ENCODE results near the gene ZWILCH. TPM values are rescaled to one million over a fixed set of nuclear protein-coding genes. Genes with fewer than 3 reads are reported as not detected.

The ZWILCH gene
- total and polyA plus RNA-seq, 9 of the 15 experiments (the other 6 are each of a cell fraction or from before 2014, with no cell fraction given), result 32.8 to 94.2 (median 52.1) TPM

DNA sequence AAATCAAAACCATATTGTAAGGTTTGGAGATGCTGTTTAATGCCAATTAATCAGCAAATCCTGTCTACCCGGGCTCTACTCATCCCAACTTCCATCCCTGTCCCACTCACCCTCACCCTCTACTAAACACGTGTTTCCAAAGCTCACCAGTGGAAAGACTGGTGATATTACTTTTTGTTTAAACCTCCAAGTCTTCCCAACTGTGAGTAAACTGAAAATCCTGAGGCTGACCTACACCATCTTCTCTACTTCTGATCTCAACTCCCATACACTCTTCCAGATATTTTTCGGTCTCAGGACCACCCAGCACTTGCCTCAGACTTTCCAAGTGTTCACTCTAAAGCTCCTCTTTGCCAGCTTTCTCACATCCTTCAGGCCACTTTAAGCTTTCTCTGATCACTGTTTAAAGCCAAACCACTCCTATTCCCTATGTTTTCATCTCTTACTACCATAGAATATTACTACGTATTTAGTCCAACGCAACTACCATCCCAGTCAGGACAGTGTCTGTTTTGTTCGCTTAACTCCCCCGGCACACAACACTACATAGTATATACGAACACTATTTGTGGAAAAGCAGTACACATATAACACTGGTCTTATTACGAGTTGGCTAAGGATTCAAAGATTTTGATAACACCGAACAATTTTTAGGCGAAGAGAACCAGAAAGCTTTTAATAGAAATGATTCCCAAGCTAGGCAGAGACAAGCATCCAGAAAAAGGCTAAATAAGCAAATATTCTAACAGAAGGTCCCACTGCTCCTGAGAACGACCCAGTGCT lies 1.2 kb upstream of the ZWILCH start (continued):
- TF ChIP-seq, protein P1, sequence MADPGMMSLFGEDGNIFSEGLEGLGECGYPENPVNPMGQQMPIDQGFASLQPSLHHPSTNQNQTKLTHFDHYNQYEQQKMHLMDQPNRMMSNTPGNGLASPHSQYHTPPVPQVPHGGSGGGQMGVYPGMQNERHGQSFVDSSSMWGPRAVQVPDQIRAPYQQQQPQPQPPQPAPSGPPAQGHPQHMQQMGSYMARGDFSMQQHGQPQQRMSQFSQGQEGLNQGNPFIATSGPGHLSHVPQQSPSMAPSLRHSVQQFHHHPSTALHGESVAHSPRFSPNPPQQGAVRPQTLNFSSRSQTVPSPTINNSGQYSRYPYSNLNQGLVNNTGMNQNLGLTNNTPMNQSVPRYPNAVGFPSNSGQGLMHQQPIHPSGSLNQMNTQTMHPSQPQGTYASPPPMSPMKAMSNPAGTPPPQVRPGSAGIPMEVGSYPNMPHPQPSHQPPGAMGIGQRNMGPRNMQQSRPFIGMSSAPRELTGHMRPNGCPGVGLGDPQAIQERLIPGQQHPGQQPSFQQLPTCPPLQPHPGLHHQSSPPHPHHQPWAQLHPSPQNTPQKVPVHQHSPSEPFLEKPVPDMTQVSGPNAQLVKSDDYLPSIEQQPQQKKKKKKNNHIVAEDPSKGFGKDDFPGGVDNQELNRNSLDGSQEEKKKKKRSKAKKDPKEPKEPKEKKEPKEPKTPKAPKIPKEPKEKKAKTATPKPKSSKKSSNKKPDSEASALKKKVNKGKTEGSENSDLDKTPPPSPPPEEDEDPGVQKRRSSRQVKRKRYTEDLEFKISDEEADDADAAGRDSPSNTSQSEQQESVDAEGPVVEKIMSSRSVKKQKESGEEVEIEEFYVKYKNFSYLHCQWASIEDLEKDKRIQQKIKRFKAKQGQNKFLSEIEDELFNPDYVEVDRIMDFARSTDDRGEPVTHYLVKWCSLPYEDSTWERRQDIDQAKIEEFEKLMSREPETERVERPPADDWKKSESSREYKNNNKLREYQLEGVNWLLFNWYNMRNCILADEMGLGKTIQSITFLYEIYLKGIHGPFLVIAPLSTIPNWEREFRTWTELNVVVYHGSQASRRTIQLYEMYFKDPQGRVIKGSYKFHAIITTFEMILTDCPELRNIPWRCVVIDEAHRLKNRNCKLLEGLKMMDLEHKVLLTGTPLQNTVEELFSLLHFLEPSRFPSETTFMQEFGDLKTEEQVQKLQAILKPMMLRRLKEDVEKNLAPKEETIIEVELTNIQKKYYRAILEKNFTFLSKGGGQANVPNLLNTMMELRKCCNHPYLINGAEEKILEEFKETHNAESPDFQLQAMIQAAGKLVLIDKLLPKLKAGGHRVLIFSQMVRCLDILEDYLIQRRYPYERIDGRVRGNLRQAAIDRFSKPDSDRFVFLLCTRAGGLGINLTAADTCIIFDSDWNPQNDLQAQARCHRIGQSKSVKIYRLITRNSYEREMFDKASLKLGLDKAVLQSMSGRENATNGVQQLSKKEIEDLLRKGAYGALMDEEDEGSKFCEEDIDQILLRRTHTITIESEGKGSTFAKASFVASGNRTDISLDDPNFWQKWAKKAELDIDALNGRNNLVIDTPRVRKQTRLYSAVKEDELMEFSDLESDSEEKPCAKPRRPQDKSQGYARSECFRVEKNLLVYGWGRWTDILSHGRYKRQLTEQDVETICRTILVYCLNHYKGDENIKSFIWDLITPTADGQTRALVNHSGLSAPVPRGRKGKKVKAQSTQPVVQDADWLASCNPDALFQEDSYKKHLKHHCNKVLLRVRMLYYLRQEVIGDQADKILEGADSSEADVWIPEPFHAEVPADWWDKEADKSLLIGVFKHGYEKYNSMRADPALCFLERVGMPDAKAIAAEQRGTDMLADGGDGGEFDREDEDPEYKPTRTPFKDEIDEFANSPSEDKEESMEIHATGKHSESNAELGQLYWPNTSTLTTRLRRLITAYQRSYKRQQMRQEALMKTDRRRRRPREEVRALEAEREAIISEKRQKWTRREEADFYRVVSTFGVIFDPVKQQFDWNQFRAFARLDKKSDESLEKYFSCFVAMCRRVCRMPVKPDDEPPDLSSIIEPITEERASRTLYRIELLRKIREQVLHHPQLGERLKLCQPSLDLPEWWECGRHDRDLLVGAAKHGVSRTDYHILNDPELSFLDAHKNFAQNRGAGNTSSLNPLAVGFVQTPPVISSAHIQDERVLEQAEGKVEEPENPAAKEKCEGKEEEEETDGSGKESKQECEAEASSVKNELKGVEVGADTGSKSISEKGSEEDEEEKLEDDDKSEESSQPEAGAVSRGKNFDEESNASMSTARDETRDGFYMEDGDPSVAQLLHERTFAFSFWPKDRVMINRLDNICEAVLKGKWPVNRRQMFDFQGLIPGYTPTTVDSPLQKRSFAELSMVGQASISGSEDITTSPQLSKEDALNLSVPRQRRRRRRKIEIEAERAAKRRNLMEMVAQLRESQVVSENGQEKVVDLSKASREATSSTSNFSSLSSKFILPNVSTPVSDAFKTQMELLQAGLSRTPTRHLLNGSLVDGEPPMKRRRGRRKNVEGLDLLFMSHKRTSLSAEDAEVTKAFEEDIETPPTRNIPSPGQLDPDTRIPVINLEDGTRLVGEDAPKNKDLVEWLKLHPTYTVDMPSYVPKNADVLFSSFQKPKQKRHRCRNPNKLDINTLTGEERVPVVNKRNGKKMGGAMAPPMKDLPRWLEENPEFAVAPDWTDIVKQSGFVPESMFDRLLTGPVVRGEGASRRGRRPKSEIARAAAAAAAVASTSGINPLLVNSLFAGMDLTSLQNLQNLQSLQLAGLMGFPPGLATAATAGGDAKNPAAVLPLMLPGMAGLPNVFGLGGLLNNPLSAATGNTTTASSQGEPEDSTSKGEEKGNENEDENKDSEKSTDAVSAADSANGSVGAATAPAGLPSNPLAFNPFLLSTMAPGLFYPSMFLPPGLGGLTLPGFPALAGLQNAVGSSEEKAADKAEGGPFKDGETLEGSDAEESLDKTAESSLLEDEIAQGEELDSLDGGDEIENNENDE (IDR thresholded peaks at IDR 0.05; ENCODE audit: low read depth, low read length), result no peak
- no peak for TF ChIP-seq NR1H2 (CRISPR knock-in tag; IDR thresholded peaks at IDR 0.05)
- TF ChIP-seq SRSF1 (IDR thresholded peaks at IDR 0.05; ENCODE audit: low read depth, low read length), result no peak
- no peak for TF ChIP-seq FOXK2 (conservative IDR thresholded peaks at IDR 0.05 in 1 of 2, IDR thresholded peaks at IDR 0.05 in 1 of 2; ENCODE audit: low read depth in 2 of 2)
- TF ChIP-seq LARP7 (IDR thresholded peaks at IDR 0.05), result peak; percentile 68; the same call in 1 of the 2 replicates
- TF ChIP-seq ETV5 (CRISPR knock-in tag; IDR thresholded peaks at IDR 0.05; ENCODE audit: low read depth), result no peak
- TF ChIP-seq HNRNPK (IDR thresholded peaks at IDR 0.05; ENCODE audit: low read depth, low read length, poor library complexity, severe bottlenecking), result no peak
- no peak for TF ChIP-seq HNRNPH1 (optimal IDR thresholded peaks at IDR 0.05; ENCODE audit: low read depth, low read length)
- no peak for TF ChIP-seq NR2C2 (CRISPR knock-in tag; IDR thresholded peaks at IDR 0.05)
- no peak for TF ChIP-seq NR2C2 (tag; IDR thresholded peaks at IDR 0.05)
- TF ChIP-seq ZNF124 (CRISPR knock-in tag; IDR thresholded peaks at IDR 0.05), result no peak
- TF ChIP-seq ZNF253 (CRISPR knock-in tag; conservative IDR thresholded peaks at IDR 0.05), result 0 out of 2 replicates have a peak, but pooled peaks have one; percentile 23
- TF ChIP-seq, protein P2, sequence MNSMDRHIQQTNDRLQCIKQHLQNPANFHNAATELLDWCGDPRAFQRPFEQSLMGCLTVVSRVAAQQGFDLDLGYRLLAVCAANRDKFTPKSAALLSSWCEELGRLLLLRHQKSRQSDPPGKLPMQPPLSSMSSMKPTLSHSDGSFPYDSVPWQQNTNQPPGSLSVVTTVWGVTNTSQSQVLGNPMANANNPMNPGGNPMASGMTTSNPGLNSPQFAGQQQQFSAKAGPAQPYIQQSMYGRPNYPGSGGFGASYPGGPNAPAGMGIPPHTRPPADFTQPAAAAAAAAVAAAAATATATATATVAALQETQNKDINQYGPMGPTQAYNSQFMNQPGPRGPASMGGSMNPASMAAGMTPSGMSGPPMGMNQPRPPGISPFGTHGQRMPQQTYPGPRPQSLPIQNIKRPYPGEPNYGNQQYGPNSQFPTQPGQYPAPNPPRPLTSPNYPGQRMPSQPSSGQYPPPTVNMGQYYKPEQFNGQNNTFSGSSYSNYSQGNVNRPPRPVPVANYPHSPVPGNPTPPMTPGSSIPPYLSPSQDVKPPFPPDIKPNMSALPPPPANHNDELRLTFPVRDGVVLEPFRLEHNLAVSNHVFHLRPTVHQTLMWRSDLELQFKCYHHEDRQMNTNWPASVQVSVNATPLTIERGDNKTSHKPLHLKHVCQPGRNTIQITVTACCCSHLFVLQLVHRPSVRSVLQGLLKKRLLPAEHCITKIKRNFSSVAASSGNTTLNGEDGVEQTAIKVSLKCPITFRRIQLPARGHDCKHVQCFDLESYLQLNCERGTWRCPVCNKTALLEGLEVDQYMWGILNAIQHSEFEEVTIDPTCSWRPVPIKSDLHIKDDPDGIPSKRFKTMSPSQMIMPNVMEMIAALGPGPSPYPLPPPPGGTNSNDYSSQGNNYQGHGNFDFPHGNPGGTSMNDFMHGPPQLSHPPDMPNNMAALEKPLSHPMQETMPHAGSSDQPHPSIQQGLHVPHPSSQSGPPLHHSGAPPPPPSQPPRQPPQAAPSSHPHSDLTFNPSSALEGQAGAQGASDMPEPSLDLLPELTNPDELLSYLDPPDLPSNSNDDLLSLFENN (IDR thresholded peaks at IDR 0.05; ENCODE audit: low read depth in 2 of 2, low read length in 2 of 2), result 0 out of 4 replicates have a peak, but pooled peaks of 1 of the 2 experiments have one; percentile 21
